PC-3 (cell line): ENCODE measurements around the gene SLC12A9. TPM values are rescaled to one million over a fixed set of nuclear protein-coding genes. Genes with fewer than 3 reads are reported as not detected.

Experiments used
- ATAC-seq: fragments of 200-7000 bp; cut with Tn5 transposase; 2 replicates; pipeline ENCODE4 v1.9.1; 2020; ENCODE audit warnings: mild to moderate bottlenecking, moderate library complexity
- BruUV-seq: library from RNA; stranded (reverse); fragments of 400-500 nt; replicated peaks from 2 replicates; lab custom pipeline; 2021; lab: Mats Ljungman, UMichigan
- CTCF ChIA-PET: fragments of 300-600 bp; sonication (Branson Sonifier 250); formaldehyde crosslinking; loops from one replicate; lab custom pipeline; 2022; ENCODE audit warnings: antibody characterized with exemption; lab: Charles Lee
- POLR2A ChIA-PET: fragments of 300-600 bp; sonication (Branson Sonifier 250); formaldehyde crosslinking; loops from one replicate; lab custom pipeline; 2022; ENCODE audit warnings: antibody characterized with exemption; ENCODE audit not compliant: unreplicated experiment; lab: Charles Lee
- DNase-seq: peaks from one replicate; pipeline ENCODE4 v3.0.0-alpha.2; 2015
- H2AFZ ChIP-seq: fragments of 300-600 bp; sonication (generic); 2 replicates; pipeline ENCODE4 v1.6.0; 2016; ENCODE audit warnings: antibody characterized with exemption, low read length
- H3F3A ChIP-seq: fragments of 300-600 bp; sonication (generic); one replicate; pipeline ENCODE4 v1.6.0; 2017; ENCODE audit warnings: antibody characterized with exemption, low read length, control low read depth, mild to moderate bottlenecking; ENCODE audit not compliant: unreplicated experiment
- H3K27ac ChIP-seq: fragments of 300-600 bp; sonication (generic); 2 replicates; pipeline ENCODE4 v1.5.1; 2016; ENCODE audit warnings: mild to moderate bottlenecking, low read length
- H3K27me3 ChIP-seq: fragments of 300-600 bp; sonication (generic); 2 replicates; pipeline ENCODE4 v1.6.1; 2016; ENCODE audit warnings: low read length, mixed read lengths
- H3K36me3 ChIP-seq: fragments of 300-600 bp; sonication (generic); 2 replicates; pipeline ENCODE4 v1.6.1; 2016; ENCODE audit warnings: low read depth, mixed run types, low read length, mixed read lengths
- H3K4me1 ChIP-seq: fragments of 300-600 bp; sonication (generic); 2 replicates; pipeline ENCODE4 v1.5.1; 2016; ENCODE audit warnings: low read length; ENCODE audit not compliant: insufficient read depth
- H3K4me2 ChIP-seq: fragments of 300-600 bp; sonication (generic); 2 replicates; pipeline ENCODE4 v1.6.0; 2016; ENCODE audit warnings: low read length
- H3K4me3 ChIP-seq: fragments of 300-600 bp; sonication (generic); 2 replicates; pipeline ENCODE4 v1.5.1; 2016; ENCODE audit warnings: mild to moderate bottlenecking, low read length, mixed read lengths
- H3K79me2 ChIP-seq: fragments of 300-600 bp; sonication (generic); 2 replicates; pipeline ENCODE4 v1.6.1; 2017; ENCODE audit warnings: low read length, mixed read lengths
- H3K9ac ChIP-seq: fragments of 300-600 bp; sonication (generic); 2 replicates; pipeline ENCODE4 v1.6.0; 2016; ENCODE audit warnings: mild to moderate bottlenecking, low read length
- H3K9me2 ChIP-seq: fragments of 300-600 bp; sonication (generic); replicated peaks from 2 replicates; pipeline ENCODE4 v1.6.1; 2016; ENCODE audit warnings: mixed run types, low read length, mixed read lengths
- H3K9me3 ChIP-seq: fragments of 300-600 bp; sonication (generic); 2 replicates; pipeline ENCODE4 v1.6.1; 2016; ENCODE audit warnings: low read length, mixed read lengths
- H4K20me1 ChIP-seq: fragments of 300-600 bp; sonication (generic); 2 replicates; pipeline ENCODE4 v1.6.1; 2016; ENCODE audit warnings: low read length, mixed read lengths
- EZH2 ChIP-seq: fragments of 300-600 bp; sonication (generic); IDR thresholded peaks from one replicate; pipeline ENCODE4 v1.6.1; 2017; ENCODE audit warnings: antibody characterized with exemption, mild to moderate bottlenecking, low read length; ENCODE audit not compliant: unreplicated experiment
- EZH2phosphoT487 ChIP-seq: fragments of 300-600 bp; sonication (generic); IDR thresholded peaks from 2 replicates; pipeline ENCODE4 v1.6.1; 2018; ENCODE audit warnings: mild to moderate bottlenecking, antibody characterized with exemption, low read length, borderline replicate concordance
- intact Hi-C: fragments of 100-400 bp; cut with micrococcal nuclease; formaldehyde crosslinking; loops from 2 replicates; pipeline ENCODE4 v1.9.0; 2023
- total RNA-seq: library from RNA; depleted of rRNA; stranded (reverse); fragments of >200 nt; gene quantifications from 2 replicates; pipeline ENCODE4 v1.2.3, GENCODE V29; 2014
- TF ChIP-seq, protein P1 (sequence below): fragments of 300-600 bp; sonication (generic); conservative IDR thresholded peaks from 2 replicates; pipeline ENCODE4 v1.5.1; 2017; ENCODE audit warnings: antibody characterized with exemption, low read depth, mild to moderate bottlenecking, low read length

The SLC12A9 gene
- total RNA-seq, 1 experiment from 2014 or later = 31.2 TPM

DNA sequence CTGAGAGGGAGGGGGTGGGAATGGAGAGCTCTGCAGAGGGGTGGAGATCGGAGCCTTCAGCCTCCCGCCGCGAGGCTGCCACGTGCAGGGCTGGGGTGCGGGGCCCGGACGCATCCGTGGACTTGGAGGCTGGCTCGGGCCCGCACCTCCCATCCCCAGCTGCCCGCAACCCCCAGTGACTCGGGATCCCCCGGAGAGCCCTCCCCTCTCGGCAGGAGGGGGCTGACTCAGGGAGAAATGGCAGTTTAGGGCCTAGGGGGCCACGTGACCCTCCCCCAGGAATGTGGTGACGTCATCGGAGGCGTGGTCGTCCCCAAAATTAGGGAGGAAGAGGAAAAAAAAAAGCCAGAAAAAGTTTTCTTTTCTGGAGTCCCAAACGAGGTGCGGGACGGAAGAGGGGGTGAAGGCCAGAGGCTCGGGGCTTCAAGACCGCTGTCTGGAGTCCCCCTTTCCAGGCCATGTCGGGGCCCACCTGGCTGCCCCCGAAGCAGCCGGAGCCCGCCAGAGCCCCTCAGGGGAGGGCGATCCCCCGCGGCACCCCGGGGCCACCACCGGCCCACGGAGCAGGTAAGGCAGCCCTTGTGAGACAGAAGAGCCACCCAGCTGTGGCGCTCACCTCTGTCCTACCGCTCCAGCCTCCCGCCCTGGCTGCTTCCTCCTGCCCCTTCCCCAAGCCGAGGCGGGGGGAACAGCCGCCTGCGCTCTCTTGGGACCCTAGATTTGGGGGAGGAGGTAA lies 14.7 kb downstream of the SLC12A9 start, which contains the start of gene TRIP6:
Gene TRIP6 (plus strand): TSS at position 348 of the 736 bp plus-strand sequence. CDS start 111 bp downstream, at position 459.
- Histone ChIP-seq H3K79me2 (peaks cover 5% of the 10 kb centered on the region), H3F3A (no peaks in the 10 kb centered on the region), H3K4me1 (peaks cover 34% of the 10 kb centered on the region), H3K36me3 (0 out of 2 replicates have a peak, but pooled peaks cover 3% of the 10 kb centered on the region), H2AFZ (no peak within 1 kb of the TSS), H4K20me1 (no peaks in the 10 kb centered on the region), H3K27me3 (no peaks in the 10 kb centered on the region), H3K27ac (peak within 1 kb of the TSS; percentile 100), H3K4me2 (peak within 1 kb of the TSS; percentile 82), H3K9me2 (no peaks in the 10 kb centered on the region), H3K4me3 (peak within 1 kb of the TSS; percentile 31), H3K9me3 (no peaks in the 10 kb centered on the region), H3K9ac (peak within 1 kb of the TSS; percentile 97)
- intact Hi-C loops = loop anchor here (5.0 kb wide), 1 partner anchor 65 kb away; no protein-coding TSS in a partner anchor
- ChIA-PET CTCF (interaction anchor here (0.6 kb wide), 1 partner anchor 312 kb away, joined by 5 read pairs; no protein-coding TSS in a partner anchor), POLR2A (no interaction called here)
- DNase-seq (peak; percentile 74), ATAC-seq (peak; percentile 5)
- TF ChIP-seq, protein P1, sequence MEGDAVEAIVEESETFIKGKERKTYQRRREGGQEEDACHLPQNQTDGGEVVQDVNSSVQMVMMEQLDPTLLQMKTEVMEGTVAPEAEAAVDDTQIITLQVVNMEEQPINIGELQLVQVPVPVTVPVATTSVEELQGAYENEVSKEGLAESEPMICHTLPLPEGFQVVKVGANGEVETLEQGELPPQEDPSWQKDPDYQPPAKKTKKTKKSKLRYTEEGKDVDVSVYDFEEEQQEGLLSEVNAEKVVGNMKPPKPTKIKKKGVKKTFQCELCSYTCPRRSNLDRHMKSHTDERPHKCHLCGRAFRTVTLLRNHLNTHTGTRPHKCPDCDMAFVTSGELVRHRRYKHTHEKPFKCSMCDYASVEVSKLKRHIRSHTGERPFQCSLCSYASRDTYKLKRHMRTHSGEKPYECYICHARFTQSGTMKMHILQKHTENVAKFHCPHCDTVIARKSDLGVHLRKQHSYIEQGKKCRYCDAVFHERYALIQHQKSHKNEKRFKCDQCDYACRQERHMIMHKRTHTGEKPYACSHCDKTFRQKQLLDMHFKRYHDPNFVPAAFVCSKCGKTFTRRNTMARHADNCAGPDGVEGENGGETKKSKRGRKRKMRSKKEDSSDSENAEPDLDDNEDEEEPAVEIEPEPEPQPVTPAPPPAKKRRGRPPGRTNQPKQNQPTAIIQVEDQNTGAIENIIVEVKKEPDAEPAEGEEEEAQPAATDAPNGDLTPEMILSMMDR = no peak
- TF ChIP-seq EZH2 (no peak), EZH2phosphoT487 (no peak)
- BruUV-seq = no TSS peak

DNA sequence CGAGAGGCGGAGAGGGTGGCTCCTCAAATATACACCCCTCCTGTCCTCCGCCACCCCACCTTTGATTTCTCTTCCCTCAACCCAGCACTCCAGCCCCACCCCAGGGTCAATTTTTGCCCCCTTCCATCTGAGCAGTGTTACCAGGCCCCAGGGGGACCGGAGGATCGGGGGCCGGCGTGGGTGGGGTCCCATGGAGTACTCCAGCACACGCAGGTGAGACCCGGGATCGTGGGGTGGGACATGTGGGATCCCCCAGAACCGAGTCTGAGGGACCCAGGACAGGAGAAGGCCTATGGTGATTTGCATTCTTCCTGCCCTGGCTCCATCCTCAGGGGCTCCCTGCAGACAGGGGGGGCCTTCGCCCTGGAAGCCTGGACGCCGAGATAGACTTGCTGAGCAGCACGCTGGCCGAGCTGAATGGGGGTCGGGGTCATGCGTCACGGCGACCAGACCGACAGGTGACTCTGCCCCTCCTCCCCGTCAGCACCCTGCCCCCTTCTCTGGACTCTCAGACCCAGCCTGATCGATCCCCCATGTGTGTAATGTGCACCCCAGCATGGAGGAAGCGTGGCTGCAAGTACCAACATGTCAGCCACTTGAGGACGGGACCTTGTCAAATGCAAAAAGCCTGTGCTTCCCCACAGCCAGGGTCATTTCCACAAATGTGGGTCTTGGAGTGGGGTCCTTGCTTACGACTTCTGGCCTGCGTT lies 15.4 kb downstream of the SLC12A9 start:
- DNase-seq = no peak
- Histone ChIP-seq H3K36me3 (0 out of 2 replicates have a peak, but pooled peaks cover 3% of the 10 kb centered on the region), H3K4me1 (peaks cover 34% of the 10 kb centered on the region), H3K9me3 (no peaks in the 10 kb centered on the region), H3K9ac (peak overlapping the region; percentile 97), H3K79me2 (peaks cover 5% of the 10 kb centered on the region), H3K4me2 (peak overlapping the region; percentile 82), H3K27ac (peak overlapping the region; percentile 100), H2AFZ (no peak overlapping the region), H3K27me3 (no peaks in the 10 kb centered on the region), H3K9me2 (no peaks in the 10 kb centered on the region), H3F3A (no peaks in the 10 kb centered on the region), H3K4me3 (0 out of 2 replicates have a peak overlapping the region, but pooled peaks have one; percentile 23), H4K20me1 (no peaks in the 10 kb centered on the region)
- no peak for ATAC-seq
- ChIA-PET POLR2A (no interaction called here), CTCF (no interaction called here)
- TF ChIP-seq EZH2phosphoT487 (no peak), EZH2 (no peak)
- TF ChIP-seq, protein P1 = no peak
- no TSS peak for BruUV-seq
- intact Hi-C loops = loop anchor here (5.0 kb wide), 1 partner anchor 66 kb away; no protein-coding TSS in a partner anchor
